SW480 (cell line): ENCODE results near the gene SFMBT2.

Experiments
- DNase-seq: peaks from one replicate; pipeline ENCODE4 v3.0.0-alpha.2; 2016; ENCODE audit warnings: low spot score

Gene SFMBT2

DNA sequence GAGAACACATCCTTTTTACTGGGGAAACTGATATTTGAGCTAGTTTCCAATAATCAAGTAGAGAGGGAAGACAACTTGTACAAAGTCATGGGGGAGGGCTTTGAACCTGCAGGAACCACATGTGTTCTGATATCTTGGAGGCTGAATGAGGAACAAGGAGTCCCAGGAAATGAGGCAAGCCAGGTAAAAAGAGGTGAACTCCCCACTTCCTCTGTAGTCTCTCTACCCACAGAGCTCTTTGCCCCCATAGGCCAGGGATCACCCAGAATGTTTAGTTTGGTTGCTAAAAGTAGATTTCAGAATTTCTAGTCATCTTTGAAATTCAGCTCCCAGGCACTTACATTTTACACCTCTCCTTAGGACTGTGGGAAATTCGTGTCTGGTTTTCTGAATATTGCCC is 276.4 kb downstream of the SFMBT2 start:
- DNase-seq = no peak

DNA sequence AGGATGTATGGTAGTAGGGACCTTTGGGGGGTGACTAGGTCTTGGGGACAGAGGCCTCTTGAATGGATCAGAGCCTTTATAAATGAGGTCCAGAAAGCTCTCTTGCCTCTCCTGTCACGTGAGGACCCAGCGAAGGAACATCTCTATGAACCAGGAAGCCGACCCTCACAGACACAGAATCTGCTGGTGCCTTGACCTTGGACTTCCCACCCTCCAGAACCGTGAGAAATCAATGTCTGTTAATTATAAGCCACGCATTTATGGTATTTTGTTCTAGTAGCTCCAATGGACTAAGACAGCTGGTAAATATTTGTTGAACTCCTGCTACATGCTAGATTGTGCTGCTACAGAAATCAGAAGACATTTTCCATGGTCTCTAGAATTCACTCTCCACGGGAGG is 276.9 kb downstream of the SFMBT2 start:
- DNase-seq = no peak

GRCh38 chr10:7133278-7133677 is 277.6 kb downstream of the SFMBT2 start:
- no peak for DNase-seq

DNA sequence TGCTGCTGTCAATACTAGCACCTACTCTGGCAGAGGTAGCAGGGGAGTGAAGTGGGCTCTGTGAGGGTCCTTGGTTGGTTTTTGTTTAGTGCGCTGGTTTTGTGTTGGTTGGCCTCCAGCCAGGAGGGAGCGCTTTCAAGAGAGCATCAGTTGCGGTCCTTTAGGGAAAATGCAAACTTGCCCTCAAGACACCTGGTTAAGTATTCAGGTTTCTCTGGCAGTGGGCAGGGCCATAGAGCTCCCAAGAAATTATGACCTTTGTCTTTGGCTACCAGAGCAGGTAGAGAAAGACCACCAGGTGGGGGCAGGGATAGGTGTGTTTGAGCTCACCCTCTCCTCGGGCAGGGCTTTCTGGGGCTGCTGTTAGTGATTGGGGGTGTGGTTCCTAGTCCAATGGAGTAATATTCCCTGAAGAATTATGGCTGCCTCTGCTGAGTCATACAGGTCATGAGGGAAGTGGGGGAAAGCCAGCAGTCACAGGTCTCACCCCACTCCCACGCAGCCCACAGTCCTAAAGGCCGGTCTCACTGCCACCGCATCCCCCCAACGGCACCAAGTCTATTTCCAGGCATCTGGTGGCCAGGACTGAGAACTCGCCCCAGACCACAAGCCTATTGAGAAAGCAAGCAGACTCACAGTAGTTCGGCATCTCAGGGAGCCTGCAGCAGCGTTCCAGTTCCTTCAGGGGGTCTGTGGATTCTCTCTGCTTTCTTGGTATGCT is 280.5 kb downstream of the SFMBT2 start:
- DNase-seq = no peak

- DNase-seq = no peak
Measured at GRCh38 chr10:7123774-7124173, 287.1 kb downstream of the SFMBT2 start.

DNA sequence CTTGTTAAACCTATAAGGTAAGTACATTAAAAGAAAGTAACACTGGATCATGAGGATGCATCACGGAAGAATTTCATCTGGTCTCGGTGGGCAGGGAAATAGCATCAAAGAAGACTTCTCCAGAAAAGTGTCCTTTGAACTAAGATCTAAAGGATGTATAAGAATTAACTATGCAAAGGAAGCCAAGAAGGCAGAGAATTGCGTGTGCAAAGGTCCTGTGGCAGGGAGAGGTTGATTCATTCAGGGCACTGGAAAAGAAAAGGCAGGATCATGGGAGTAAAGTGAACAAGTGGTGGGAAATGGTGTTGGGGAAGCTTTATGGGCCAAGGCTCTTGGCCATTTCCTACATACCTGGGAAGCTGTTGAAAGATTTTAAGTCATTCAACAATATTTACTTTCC is 288.3 kb downstream of the SFMBT2 start:
- DNase-seq = no peak

- peak; percentile 46 for DNase-seq
Measured at GRCh38 chr10:7121154-7121797, 289.6 kb downstream of the SFMBT2 start.

GRCh38 chr10:7119325-7120015 is 291.4 kb downstream of the SFMBT2 start:
- DNase-seq = no peak

DNA sequence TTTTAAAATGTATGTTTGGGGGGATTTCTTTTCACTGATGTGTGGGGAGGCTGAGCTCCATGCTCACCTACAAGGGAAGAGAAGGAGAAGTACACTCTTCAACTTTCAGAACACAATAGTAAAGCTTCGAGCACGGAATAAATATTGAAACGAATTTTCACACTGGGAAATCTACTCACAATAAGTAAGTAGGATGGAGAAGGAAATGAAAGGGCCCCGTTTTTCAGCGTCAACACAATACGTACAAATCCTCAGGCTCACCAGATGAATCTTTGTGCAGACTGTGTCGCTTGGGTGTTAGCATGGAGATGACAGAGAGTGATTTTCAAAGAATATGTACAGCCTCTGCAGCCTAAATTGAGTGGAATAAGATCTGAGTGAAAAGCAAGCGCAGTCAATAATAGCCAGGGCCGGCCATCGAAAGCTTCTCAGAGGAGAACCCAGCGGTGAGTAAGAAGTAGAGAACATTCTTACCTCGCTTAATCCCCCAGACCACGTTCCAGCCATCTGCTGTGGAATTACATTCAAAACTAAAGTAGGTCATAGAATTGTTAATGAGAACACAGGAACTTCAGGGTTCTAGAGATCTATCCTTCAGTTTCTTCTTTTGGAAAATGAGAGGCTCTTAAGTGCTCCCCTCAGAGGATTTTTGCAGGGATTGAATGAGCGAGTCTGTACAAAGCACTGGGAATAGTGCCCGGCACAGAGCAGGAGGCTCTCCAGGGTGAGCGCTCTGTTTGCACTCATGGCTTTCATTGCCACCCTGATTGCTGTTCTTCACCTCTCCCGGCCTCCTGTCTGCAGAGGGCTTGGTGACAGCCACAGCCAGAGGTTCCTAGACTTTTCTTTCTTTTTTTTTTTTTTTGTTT is 292.8 kb downstream of the SFMBT2 start:
- no peak for DNase-seq

GRCh38 chr10:7117177-7117799 is 293.5 kb downstream of the SFMBT2 start:
- no peak for DNase-seq

GRCh38 chr10:7111561-7111960 is 299.3 kb downstream of the SFMBT2 start:
- no peak for DNase-seq

- no peak for DNase-seq
Measured at GRCh38 chr10:7111089-7111488, 299.7 kb downstream of the SFMBT2 start.
